H9 (cell line): Measurements from ENCODE around the gene TCF4. TPM values are rescaled to one million over a fixed set of nuclear protein-coding genes. Genes with fewer than 3 reads are reported as not detected.
A peak's percentile ranks its signal among the peaks of the same experiment; 100 is the strongest.

Experiments used
- DNase-seq: peaks from one replicate; pipeline ENCODE4 v3.0.0-alpha.2; 2017
- H2AFZ ChIP-seq: one replicate; pipeline ENCODE4 v1.6.1; 2013; ENCODE audit warnings: mild to moderate bottlenecking, low read length, control low read depth, moderate library complexity
- H2AK5ac ChIP-seq: 2 replicates; pipeline ENCODE4 v1.6.1; 2013; ENCODE audit warnings: low read length, control low read depth, mixed read lengths; ENCODE audit not compliant: insufficient read length
- H2BK120ac ChIP-seq: one replicate; pipeline ENCODE4 v1.6.1; 2013; ENCODE audit warnings: low read depth, mild to moderate bottlenecking, low read length, control low read depth, inconsistent platforms; ENCODE audit not compliant: poor library complexity, severe bottlenecking
- H2BK12ac ChIP-seq: 2 replicates; pipeline ENCODE4 v1.6.1; 2013; ENCODE audit warnings: low read length, control low read depth, mixed read lengths, low read depth; ENCODE audit not compliant: insufficient read length
- H2BK15ac ChIP-seq: 2 replicates; pipeline ENCODE4 v1.6.1; 2013; ENCODE audit warnings: low read depth, low read length, control low read depth
- H2BK20ac ChIP-seq: one replicate; pipeline ENCODE4 v1.6.1; 2013; ENCODE audit warnings: low read depth, mild to moderate bottlenecking, low read length, control low read depth, inconsistent platforms; ENCODE audit not compliant: poor library complexity, severe bottlenecking
- H2BK5ac ChIP-seq: 2 replicates; pipeline ENCODE4 v1.6.1; 2013; ENCODE audit warnings: low read length, control low read depth, mixed read lengths; ENCODE audit not compliant: insufficient read length
- H3K14ac ChIP-seq: 2 replicates; pipeline ENCODE4 v1.6.1; 2013; ENCODE audit warnings: low read length, control low read depth; ENCODE audit not compliant: insufficient read depth
- H3K18ac ChIP-seq: 2 replicates; pipeline ENCODE4 v1.6.1; 2013; ENCODE audit warnings: low read depth, mild to moderate bottlenecking, mixed read lengths, low read length, control low read depth; ENCODE audit not compliant: insufficient read length
- H3K23ac ChIP-seq: 2 replicates; pipeline ENCODE4 v1.6.1; 2013; ENCODE audit warnings: low read length, control low read depth, mixed read lengths, low read depth; ENCODE audit not compliant: insufficient read length
- H3K23me2 ChIP-seq: 2 replicates; pipeline ENCODE4 v1.6.1; 2013; ENCODE audit warnings: low read depth, mild to moderate bottlenecking, mixed read lengths, low read length, control low read depth; ENCODE audit not compliant: insufficient read length, poor library complexity, severe bottlenecking
- H3K27ac ChIP-seq: 2 replicates; pipeline ENCODE4 v1.5.1; 2013; ENCODE audit warnings: low read length, control low read depth, mixed read lengths, low read depth; ENCODE audit not compliant: insufficient read length
- H3K27me3 ChIP-seq: 2 replicates; pipeline ENCODE4 v1.6.1; 2013; ENCODE audit warnings: low read length, control low read depth, inconsistent platforms; ENCODE audit not compliant: insufficient read depth
- H3K4ac ChIP-seq: 2 replicates; pipeline ENCODE4 v1.6.1; 2013; ENCODE audit warnings: low read depth, mild to moderate bottlenecking, control low read depth, inconsistent platforms, low read length, moderate library complexity
- H3K4me1 ChIP-seq: 2 replicates; pipeline ENCODE4 v1.6.1; 2013; ENCODE audit warnings: low read length, control low read depth, inconsistent platforms; ENCODE audit not compliant: insufficient read depth
- H3K4me2 ChIP-seq: 2 replicates; pipeline ENCODE4 v1.6.1; 2013; ENCODE audit warnings: low read length, control low read depth, mixed read lengths; ENCODE audit not compliant: insufficient read length, insufficient read depth
- H3K56ac ChIP-seq: 2 replicates; pipeline ENCODE4 v1.6.1; 2013; ENCODE audit warnings: low read depth, mild to moderate bottlenecking, mixed read lengths, low read length, control low read depth; ENCODE audit not compliant: insufficient read length
- H3K79me1 ChIP-seq: 2 replicates; pipeline ENCODE4 v1.6.1; 2013; ENCODE audit warnings: low read depth, mild to moderate bottlenecking, moderate library complexity, low read length, control low read depth, inconsistent platforms; ENCODE audit not compliant: insufficient read depth, poor library complexity, severe bottlenecking
- H3K79me2 ChIP-seq: 2 replicates; pipeline ENCODE4 v1.6.1; 2013; ENCODE audit warnings: low read length, control low read depth, inconsistent platforms; ENCODE audit not compliant: insufficient read depth
- H3K9ac ChIP-seq: 2 replicates; pipeline ENCODE4 v1.6.1; 2013; ENCODE audit warnings: low read length, control low read depth, mixed read lengths; ENCODE audit not compliant: insufficient read length; ENCODE audit errors: extremely low read depth
- H3K9me3 ChIP-seq: one replicate; pipeline ENCODE4 v1.6.1; 2013; ENCODE audit warnings: low read depth, low read length, inconsistent platforms; ENCODE audit not compliant: control insufficient read depth
- H3T11ph ChIP-seq: one replicate; pipeline ENCODE4 v1.6.1; 2013; ENCODE audit warnings: mild to moderate bottlenecking, low read length, control low read depth, inconsistent platforms
- H4K20me1 ChIP-seq: one replicate; pipeline ENCODE4 v1.6.1; 2013; ENCODE audit not compliant: control insufficient read depth, insufficient read length, insufficient read depth
- H4K5ac ChIP-seq: 2 replicates; pipeline ENCODE4 v1.6.1; 2013; ENCODE audit warnings: low read depth, mild to moderate bottlenecking, mixed read lengths, low read length, control low read depth; ENCODE audit not compliant: insufficient read length
- H4K8ac ChIP-seq: replicated peaks from 2 replicates; pipeline ENCODE4 v1.6.1; 2013; ENCODE audit warnings: low read length, control low read depth, mixed read lengths, low read depth; ENCODE audit not compliant: insufficient read length
- H4K91ac ChIP-seq: 2 replicates; pipeline ENCODE4 v1.6.1; 2013; ENCODE audit warnings: low read depth, mild to moderate bottlenecking, moderate library complexity, mixed read lengths, low read length, control low read depth; ENCODE audit not compliant: insufficient read length
- H3K27ac Mint-ChIP-seq, 3 experiments: 2 replicates in 2 of 3; 3 replicates in 1 of 3; pipeline ENCODE4 v1.8.0; 2020 to 2021; ENCODE audit warnings: mixed read lengths in 3 of 3, mild to moderate bottlenecking in 1 of 3, moderate library complexity in 1 of 3
- H3K27me3 Mint-ChIP-seq: 2 replicates; pipeline ENCODE4 v1.8.0; 2021; ENCODE audit warnings: low read depth, mild to moderate bottlenecking, moderate library complexity, mixed read lengths
- H3K36me3 Mint-ChIP-seq, 3 experiments: 2 replicates in 2 of 3; 3 replicates in 1 of 3; pipeline ENCODE4 v1.8.0; 2020 to 2021; ENCODE audit warnings: low read depth in 3 of 3, mixed read lengths in 3 of 3; ENCODE audit not compliant: insufficient read depth in 1 of 3
- H3K4me1 Mint-ChIP-seq, 2 experiments: 2 replicates each; pipeline ENCODE4 v1.8.0; 2020; ENCODE audit warnings: mixed read lengths in 2 of 2
- H3K4me3 Mint-ChIP-seq, 2 experiments: 2 replicates in 1 of 2; 3 replicates in 1 of 2; pipeline ENCODE4 v1.8.0; 2020 to 2021; ENCODE audit warnings: mild to moderate bottlenecking in 2 of 2, mixed read lengths in 2 of 2, moderate library complexity in 1 of 2
- H3K9me3 Mint-ChIP-seq, 2 experiments: 2 replicates in 1 of 2; 3 replicates in 1 of 2; pipeline ENCODE4 v1.8.0; 2020; ENCODE audit warnings: mild to moderate bottlenecking in 2 of 2, mixed read lengths in 2 of 2, moderate library complexity in 1 of 2
- CTCF ChIP-seq: fragments of 200-600 bp; sonication (generic); conservative IDR thresholded peaks from 3 replicates; pipeline ENCODE4 v1.8.0; 2021; ENCODE audit warnings: antibody characterized with exemption, mild to moderate bottlenecking
- WGBS: extraction: QIAGEN DNeasy Blood & Tissue Kit; methylation state at CpG from one replicate; pipeline ENCODE4 v1.1.7; 2013; ENCODE audit warnings: missing lambda C conversion rate, low lambda C conversion rate, mixed read lengths; ENCODE audit not compliant: insufficient read length; ENCODE audit errors: extremely low coverage; 5-methylcytosine and 5-hydroxymethylcytosine counted together
- total RNA-seq: library from RNA; stranded (reverse); gene quantifications from 2 replicates; pipeline ENCODE4 v1.2.1, GENCODE V29; 2021

TCF4 gene
- total RNA-seq, 1 experiment from 2014 or later: 99.4 TPM

DNA sequence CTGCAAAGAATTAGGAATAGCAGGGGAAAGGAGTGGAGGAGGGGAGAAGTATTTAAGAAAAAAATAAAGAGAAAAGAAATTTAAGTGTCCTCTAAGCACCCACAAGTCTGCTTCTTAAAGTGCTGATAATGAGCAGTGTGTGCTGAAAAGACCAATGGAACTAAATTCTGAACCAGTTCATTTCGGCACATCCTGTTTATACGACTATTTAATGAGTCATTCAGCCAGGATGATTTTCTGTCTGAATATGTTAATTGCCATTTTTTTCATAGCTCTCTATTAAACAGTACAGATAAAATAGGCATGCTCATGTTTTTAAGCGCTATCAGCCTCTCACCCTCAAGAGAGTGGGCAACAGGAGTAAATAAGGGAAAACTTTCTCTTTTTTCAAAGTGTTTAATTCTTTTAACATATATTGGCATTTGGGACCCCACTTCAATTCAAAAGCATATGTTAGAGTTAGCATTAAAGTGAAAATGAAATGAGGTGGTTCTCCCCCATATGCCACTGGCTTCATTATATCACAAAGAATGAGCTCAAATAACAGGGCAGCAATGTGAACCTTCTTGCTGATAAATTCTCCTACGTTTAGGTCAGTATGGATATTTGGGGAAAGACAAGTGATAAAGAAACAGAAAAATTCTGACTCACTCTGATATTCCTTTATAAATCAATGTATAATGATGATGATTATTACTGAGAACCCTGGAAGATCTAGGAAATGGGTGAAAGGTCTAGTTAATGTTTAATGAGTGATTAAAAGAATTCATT lies 87.5 kb downstream of the TCF4 start:
- Mint-ChIP-seq H3K4me1 (peaks cover 57 to 65% of the 10 kb centered on the region in 2 experiments), H3K27ac (peak overlapping the region in 2 of 3 experiments; percentile 24 to 63; a peak in 3 of 7 replicates)

More for the DNA sequence above, 87.5 kb downstream of the TCF4 start:
- Mint-ChIP-seq H3K27me3 (no peaks in the 10 kb centered on the region), H3K9me3 (no peaks in the 10 kb centered on the region), H3K36me3 (no peaks in the 10 kb centered on the region), H3K4me3 (no peak overlapping the region; a peak in 1 of 5 replicates)
- H4K91ac ChIP-seq: no peak overlapping the region
- H4K20me1 ChIP-seq: no peaks in the 10 kb centered on the region
- H4K5ac ChIP-seq: no peak overlapping the region
- H3K56ac ChIP-seq: no peak overlapping the region
- no peak overlapping the region for H3K9ac ChIP-seq
- no peak for TF ChIP-seq CTCF
- H2BK5ac ChIP-seq: no peak overlapping the region
- H3K4ac ChIP-seq: no peak overlapping the region
- no peak overlapping the region for H2BK12ac ChIP-seq
- H3T11ph ChIP-seq: no peak overlapping the region
- WGBS: no CpG with 5 or more reads among the region's 4 CpGs
- no peaks in the 10 kb centered on the region for H3K27me3 ChIP-seq
- H3K9me3 ChIP-seq: no peaks in the 10 kb centered on the region
- no peak for DNase-seq
- peaks cover 13% of the 10 kb centered on the region; the same call in 1 of the 2 replicates for H3K4me1 ChIP-seq
- H3K79me1 ChIP-seq: peaks cover 8% of the 10 kb centered on the region
- H2BK20ac ChIP-seq: no peak overlapping the region
- H3K23me2 ChIP-seq: no peaks in the 10 kb centered on the region
- no peak overlapping the region for H3K18ac ChIP-seq
- H2BK120ac ChIP-seq: no peak overlapping the region
- no peak overlapping the region for H3K14ac ChIP-seq
- no peak overlapping the region for H4K8ac ChIP-seq
- peaks cover 14% of the 10 kb centered on the region; the same call in 1 of the 2 replicates for H3K79me2 ChIP-seq
- no peak overlapping the region for H2AK5ac ChIP-seq
- H2BK15ac ChIP-seq: no peak overlapping the region
- no peak overlapping the region for H3K27ac ChIP-seq
- no peak overlapping the region for H3K4me2 ChIP-seq
- H3K23ac ChIP-seq: no peak overlapping the region
- H2AFZ ChIP-seq: no peak overlapping the region
